Stimulated activated CD4-positive, alpha-beta T cell treated with anti-CD3 and anti-CD28 coated beads, Interleukin-15, amount 100 ng/mL, for 24 hours (primary cell): ENCODE measurements around the gene MAP2K3.
"Not testable (repeated sequence)": the region's sequence is repeated elsewhere in the genome, so short reads cannot be mapped to it uniquely, and the experiment has no call there.

ENCODE experiments used
- DNase-seq: peaks from one replicate; pipeline ENCODE4 v3.0.0-alpha.2; 2020

Gene MAP2K3

GRCh38 chr17:21339011-21339410 is 54.5 kb downstream of the MAP2K3 start:
- DNase-seq = no peak

DNA sequence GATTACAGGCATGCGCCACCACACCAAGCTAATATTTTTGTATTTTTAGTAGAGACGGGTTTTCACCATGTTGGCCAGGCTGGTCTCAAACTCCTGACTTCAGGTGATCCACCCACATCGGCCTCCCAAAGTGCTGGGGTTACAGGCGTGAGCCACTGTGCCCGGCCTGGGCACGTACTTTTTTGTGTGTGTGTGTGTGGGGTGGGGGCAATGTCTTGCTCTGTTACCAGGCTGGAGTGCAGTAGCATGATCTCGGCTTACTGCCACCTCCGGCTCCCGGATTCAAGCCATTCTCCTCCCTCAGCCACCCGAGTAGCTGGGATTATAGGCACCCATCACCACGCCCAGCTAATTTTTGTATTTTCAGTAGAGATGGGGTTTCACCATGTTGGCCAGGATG is 55.1 kb downstream of the MAP2K3 start:
- not testable (repeated sequence) for DNase-seq

DNA sequence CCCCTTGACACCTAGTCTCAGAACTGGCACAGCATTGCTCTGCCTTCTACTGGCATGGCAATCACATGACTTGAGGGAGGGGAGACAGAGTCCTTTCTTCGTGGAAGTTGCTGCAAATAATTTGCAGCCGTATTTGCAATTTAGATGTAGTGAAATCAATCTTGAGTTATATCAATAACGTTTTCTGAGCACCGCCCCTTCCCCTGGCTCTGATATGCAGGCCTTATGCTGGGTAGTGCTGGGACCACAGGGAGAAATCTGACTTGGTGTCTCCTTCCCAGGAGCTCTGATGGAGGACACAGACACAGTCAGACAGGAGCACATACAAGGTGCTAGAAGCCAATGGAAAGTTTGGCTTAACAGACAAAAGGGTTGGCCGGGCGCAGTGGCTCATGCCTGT is 55.9 kb downstream of the MAP2K3 start:
- DNase-seq = not testable (repeated sequence)

GRCh38 chr17:21341279-21341678 is 56.8 kb downstream of the MAP2K3 start:
- DNase-seq = not testable (repeated sequence)

GRCh38 chr17:21341925-21342540 is 57.5 kb downstream of the MAP2K3 start:
- not testable (repeated sequence) for DNase-seq

- not testable (repeated sequence) for DNase-seq
Observed at GRCh38 chr17:21343061-21343949, 58.8 kb downstream of the MAP2K3 start.

- DNase-seq = not testable (repeated sequence)
Observed at GRCh38 chr17:21344801-21345200, 60.3 kb downstream of the MAP2K3 start.

DNA sequence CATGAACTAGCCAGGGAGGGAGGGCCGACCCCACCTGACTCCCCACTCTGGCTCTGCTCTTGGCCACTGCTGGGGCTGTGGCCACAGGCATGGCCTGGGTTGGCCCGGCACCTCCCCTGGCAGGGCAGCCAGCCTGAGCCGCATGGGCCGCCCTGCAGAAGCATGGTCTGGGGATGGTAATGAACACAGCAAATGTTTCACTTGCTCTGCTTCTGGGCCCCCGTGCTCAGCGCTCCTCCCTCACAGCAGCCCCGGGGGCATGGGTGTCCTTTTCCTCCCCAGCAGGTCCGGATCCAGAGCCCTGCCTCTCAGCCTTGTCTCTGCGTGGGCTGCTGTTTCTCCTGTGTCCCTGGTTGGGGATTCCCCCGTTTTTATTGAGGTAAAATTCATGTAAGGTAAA is 60.7 kb downstream of the MAP2K3 start:
- no peak for DNase-seq

DNA sequence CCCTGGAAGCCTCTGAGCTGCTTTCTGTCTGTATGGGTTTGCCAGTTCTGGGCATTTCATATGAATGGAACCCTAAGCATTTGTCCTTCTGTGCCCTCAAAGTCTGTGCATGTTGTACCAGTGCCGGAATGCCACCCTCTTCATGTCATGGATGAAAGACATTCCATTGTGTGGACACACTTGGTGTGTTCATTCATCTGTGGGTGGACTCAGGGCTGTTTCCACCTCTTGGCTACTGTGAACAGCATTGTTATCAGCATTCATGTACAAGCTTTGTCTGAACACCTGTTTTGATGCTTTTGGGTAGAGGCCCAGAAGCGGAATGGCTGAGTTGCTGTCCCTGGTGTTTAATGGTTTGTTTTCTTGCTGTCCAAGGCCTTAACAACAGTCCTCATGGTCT is 61.6 kb downstream of the MAP2K3 start:
- not testable (repeated sequence) for DNase-seq

DNA sequence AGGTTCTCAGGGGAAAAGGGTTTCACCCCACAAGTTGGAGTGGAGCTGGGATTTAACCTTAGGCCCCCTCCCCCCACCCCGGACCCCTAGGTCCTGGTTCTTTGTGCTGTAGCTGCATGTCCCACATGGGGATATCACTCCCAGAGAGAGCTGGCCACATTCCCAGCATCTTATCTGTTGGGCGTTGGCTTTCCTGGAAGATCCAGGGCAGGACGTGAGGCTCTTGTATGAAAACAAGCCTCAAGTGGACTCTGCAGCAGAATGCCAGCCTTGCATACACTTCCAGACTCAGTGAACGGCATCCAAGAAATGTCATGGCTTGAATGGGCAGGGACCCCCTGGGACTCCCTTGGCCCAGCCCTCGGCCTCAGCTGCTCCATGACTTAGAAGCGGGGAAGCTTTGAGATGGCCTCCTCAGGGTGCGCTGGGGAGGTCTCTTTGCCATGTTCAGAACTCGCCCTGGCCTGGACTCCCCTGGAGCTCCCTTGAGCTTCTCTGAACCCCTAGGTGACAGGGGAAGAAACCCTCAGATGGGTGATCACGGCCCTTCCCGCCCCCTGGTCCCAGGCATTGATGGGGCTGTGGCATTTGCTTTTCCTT is 62.2 kb downstream of the MAP2K3 start:
- DNase-seq = not testable (repeated sequence)

- DNase-seq = not testable (repeated sequence)
Observed at GRCh38 chr17:21347660-21348059, 63.1 kb downstream of the MAP2K3 start.

DNA sequence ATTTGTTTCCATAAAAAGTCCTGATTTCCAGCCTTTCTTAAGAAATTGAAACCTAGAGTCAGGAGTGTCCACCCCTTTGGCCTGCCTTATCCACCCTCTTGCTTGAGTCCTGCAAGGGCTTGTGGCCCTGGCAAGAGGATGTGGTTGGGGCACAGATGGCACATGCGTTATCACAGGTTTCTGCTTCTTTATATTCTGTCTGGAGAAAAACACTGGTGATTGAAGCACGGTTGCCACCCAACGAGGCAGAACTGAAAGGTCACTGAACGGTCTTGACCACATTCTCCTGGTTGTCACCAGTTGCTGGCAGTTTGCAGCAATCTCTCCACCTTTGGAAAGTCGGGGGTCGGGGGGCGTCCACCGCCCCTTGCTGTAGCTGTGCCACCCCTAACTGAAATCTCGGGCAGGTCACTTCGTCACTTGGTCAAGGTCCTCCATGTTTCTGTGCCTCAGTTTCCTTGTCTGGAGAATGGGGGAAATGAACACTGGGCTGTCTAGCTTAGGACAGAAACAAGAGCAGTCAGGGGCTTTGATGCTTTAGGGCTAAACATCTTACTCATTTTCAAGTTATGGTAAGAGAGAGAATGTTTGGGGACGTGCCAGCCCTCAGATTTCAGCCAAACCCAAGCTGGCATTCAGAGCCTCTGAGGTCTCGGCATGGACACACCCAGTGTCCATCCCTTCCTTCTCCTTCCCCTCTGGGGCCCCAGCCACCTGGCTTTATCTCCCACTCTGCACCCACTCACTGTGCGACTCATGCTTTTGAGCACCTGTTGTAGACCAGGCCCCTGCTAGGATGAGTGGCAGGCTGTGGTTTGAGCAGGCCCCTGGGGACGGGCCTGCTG is 63.8 kb downstream of the MAP2K3 start:
- DNase-seq = not testable (repeated sequence)

GRCh38 chr17:21348926-21349261 is 64.4 kb downstream of the MAP2K3 start:
- DNase-seq = not testable (repeated sequence)

DNA sequence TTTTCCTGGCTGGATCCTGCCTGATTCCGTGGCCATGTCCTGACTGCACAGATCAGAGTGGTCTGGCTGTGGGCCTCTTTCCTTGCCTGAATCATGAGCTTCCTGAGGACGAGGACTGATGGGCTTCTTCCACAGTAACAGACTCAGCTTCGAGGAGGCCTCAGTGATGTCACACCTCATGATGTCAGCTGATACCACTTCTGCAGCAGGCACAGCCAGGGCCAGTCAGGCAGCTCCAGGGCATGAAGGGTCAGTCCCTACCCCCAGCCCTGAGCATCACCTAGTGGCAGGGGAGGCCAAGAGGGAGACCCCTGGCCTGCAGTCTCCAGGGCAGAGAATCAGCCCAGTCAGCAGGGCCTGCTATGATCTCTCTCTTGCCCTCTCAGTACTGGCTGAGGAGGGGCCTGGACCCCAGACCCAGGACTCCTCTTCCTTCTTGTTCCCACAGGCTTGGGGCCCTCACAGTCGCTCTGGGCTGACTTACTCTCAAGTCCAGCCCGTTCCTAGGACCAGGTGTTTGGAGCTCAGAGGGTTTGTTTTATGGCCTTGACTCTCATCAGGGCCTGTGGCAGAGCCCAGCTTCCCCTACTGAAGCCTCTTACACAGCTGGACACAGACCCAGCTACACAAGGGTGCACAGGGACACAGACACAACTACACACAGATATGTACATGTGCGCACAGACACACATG is 65.0 kb downstream of the MAP2K3 start:
- not testable (repeated sequence) for DNase-seq

- not testable (repeated sequence) for DNase-seq
Observed at GRCh38 chr17:21350495-21350894, 66.0 kb downstream of the MAP2K3 start.

GRCh38 chr17:21351366-21352065 is 67.0 kb downstream of the MAP2K3 start:
- DNase-seq = no peak

- DNase-seq = no peak
Observed at GRCh38 chr17:21352221-21352980, 67.9 kb downstream of the MAP2K3 start.

DNA sequence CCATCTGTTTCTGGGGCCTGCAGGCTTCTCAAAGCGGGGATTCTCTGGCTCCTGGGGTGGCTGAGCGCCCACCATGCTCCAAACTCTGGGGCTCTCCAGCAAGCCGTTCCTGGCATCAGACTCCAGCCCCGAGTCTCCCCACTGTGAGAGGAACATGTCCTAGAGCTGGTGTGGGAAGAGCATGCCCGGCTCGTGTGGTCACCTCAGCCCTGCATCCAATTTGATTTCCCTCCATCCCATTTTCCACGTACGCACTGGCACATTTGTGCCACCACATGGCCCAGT is 68.4 kb downstream of the MAP2K3 start:
- no peak for DNase-seq

GRCh38 chr17:21353326-21354010 is 69.0 kb downstream of the MAP2K3 start:
- no peak for DNase-seq

DNA sequence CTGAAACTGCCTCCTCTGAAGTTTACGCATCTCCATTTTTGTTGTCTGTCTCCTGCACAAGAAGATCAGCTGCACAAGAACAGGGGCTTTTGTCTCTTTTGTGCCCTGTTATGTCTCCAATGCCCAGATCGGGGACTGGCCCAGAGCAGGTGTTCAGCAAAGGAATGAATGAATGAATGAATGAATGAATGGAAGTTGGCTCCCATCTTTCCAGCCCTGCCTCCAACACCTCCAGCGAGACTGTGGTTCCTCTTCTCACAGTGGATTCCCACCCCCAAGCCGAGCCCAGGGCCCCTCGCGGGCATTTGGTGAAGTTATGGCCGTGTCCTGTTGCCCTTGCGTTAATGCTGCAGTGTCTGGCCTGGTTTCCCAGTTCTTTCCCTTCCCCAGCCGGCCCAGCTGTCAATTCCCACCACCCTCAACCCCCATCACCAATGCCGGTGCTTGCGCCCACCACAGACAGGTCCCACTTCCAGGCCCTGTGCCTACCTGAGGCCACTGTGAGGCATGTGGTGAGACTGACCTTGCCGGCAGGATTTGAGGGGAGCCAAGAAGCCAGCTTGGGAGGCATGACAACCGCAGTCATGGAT is 70.4 kb downstream of the MAP2K3 start:
- DNase-seq = no peak
